HG02678 (cell line): ENCODE data around the gene TNFAIP8.

Source experiments
- ATAC-seq: cut with Tn5 transposase; IDR thresholded peaks from one replicate; pipeline ENCODE4 v1.9.1; 2021; ENCODE audit warnings: mild to moderate bottlenecking, moderate library complexity; ENCODE audit not compliant: unreplicated experiment

TNFAIP8 gene

GRCh38 chr5:119365847-119366539 is 10.2 kb downstream of the TNFAIP8 start:
- ATAC-seq, result no peak

- peak; percentile 28 for ATAC-seq
Observed at GRCh38 chr5:119366540-119366881, 10.7 kb downstream of the TNFAIP8 start.

DNA sequence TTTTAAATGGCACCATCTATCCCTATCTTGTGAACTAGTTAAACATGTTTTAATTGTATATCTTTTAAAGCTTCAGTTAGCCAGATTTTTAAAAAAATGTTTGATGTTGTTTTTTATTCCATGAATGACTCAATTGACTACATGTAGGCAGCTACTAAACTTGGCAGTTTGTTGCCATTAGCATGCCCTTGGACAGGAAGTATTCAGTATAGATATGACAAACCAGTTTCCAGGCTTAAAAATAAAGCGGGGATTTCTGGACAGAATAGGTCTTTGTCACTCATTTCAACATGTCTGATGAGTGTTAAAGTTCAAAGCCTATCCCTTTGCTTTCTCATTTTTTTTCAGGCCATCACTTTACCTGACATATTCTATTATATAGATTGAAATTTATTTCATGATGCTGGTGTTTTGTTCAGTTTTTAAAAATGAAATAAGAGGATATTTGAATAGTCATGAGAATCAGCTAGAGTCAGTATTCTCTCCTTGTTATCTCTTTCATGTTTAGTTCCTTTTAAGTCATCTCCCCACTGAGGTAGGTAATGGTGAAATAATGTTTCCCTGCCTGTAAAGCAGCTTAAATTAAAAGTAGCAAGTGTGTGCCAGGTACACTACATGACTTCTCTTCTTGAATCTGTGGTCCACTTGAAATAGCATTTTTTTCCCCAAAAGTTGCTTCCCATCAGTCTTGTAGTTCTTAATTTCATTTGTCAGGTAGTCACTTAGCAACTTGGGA is 11.9 kb downstream of the TNFAIP8 start:
- peak; percentile 72 for ATAC-seq

GRCh38 chr5:119368238-119368630 is 12.4 kb downstream of the TNFAIP8 start:
- no peak for ATAC-seq

DNA sequence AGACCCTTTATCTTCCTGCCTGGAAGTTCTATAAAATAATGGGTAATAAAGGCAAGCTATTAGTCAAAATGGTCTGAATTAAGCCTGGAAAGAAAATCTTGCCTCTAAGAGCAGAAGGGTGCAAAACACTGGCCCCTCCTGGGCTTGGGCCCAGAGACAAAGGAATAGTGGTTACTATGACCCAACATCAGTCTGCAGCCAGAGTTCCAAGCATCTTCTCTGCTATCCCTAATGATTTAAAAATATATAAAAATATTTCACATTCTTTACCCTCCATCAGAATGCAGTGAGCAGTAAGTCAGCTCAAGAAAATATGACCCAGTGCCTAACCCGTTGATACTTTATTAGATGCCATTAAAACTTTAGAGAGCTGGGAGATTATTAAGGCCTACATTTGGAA is 14.7 kb downstream of the TNFAIP8 start:
- no peak for ATAC-seq

DNA sequence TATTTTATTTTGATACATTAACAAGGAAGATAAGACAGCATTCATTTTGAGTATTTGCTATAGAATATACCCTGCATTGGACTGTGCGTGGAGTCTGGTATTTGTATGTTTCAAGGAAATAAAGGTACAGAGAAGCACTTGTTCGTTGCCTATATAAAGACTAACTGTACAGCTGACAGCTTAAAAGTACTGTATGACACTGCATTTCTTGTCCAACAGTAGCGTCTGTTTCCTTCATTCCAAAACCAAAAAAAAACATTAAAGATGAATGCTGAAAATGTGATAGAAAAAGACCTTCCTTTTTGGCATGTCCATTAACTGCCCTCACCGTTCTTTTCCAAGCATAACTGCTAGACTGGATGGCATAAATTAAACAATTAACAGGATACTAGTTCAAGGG is 15.3 kb downstream of the TNFAIP8 start:
- ATAC-seq, result no peak

DNA sequence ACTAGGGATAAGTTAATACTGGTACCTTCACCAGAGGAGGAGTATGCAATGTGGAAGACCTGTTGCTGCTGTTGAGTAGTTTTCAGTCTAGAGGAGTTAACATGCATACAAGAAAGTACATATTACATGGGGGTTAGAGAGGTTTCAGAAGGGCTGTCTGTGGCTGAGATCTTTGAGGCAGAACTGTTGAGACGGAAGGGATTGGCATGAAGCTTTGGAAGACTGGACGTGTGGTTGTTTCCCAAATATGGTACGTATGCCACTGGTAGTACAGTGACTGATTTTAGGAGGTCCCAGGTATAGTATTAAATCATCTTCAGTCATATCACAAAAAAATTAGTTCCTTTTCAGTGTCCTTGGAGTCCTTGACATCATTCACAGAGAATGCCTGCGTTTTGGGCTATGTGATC is 17.6 kb downstream of the TNFAIP8 start:
- peak; percentile 69 for ATAC-seq

DNA sequence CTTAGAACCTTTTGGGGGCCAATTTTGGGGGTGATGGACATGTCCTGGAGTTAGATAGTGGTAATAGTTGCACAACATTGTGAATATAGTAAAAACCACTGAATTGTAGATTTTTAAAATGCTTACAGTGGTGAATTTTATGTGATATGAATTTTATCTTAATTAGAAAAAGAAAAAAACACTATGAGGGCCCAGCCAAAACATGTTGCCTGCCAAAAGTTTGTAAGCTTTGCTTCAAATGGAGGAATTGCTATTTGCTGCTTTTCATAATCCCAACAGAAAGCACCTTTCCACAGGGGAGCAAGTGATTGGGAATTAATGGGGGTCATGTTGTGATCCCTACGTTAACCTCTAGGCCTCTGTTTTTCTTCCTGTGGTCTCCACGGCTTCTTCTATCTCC is 19.1 kb downstream of the TNFAIP8 start:
- no peak for ATAC-seq

GRCh38 chr5:119377066-119377465 is 21.2 kb downstream of the TNFAIP8 start:
- no peak for ATAC-seq

- no peak for ATAC-seq
Observed at GRCh38 chr5:119378075-119378700, 22.4 kb downstream of the TNFAIP8 start.

GRCh38 chr5:119379096-119379495 is 23.3 kb downstream of the TNFAIP8 start:
- no peak for ATAC-seq

DNA sequence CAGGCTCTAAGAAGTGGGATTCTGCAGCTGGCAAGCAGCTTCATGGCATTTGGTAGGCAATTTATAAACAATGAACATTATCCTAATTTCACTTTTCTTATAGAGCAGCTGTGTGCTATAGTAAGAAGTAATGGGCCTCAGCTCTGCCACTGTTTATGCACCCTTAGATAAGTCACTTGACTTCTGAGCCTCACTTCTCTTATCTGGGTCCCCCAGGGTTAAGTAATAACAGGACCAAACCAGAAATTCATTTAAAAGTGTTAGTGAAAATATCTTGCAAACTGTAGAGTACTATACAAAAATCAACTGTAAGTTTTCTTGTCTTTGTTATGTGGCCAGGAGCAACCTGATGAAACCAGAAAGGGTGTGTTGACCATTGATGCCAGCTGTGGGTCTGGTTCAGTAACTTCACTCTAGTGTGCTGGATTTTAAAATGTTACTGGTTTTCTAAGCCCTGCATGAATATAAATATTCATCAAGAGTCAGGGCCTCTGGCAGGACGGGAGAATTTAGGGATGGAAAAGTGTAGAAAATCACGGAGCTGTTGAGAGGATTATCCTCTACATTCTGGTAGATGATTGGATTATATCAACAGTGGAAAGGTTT is 24.2 kb downstream of the TNFAIP8 start:
- ATAC-seq, result no peak

DNA sequence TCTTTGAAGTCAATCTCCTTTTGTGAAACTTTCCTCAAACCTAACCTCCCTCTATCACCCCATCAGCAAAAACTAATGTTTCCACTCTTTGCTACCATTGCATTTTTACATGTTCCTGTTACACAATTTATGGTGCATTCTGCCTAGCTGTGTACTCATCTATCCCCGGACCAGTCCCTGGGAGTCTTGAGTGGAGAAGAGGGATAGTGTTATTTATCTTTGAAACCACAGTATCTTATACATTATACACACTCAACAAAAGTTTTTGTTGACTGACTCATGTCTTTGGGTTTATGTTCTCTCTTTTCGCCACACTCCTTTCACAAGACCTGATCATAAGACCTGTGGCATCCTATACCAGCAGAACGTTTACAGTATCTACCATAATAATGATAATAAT is 26.4 kb downstream of the TNFAIP8 start:
- no peak for ATAC-seq

DNA sequence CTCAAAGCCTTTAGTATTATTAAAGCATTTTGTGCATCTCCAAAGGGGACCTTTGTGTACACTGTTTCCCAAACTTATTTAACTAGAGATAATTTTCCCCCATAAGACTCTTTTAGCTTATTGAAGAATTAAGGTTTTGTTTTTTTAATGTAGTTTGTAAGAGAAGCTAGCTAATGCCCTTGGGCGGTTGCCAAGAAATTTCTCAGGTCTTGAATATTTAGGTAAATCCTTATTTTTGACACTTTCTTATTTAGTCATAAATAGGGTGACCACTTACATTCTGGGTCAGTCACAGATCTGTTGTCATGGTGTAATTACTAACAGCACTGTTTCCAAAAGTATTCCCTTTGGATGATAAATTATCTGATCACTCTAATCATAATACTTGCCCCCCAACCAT is 27.2 kb downstream of the TNFAIP8 start:
- ATAC-seq, result no peak

DNA sequence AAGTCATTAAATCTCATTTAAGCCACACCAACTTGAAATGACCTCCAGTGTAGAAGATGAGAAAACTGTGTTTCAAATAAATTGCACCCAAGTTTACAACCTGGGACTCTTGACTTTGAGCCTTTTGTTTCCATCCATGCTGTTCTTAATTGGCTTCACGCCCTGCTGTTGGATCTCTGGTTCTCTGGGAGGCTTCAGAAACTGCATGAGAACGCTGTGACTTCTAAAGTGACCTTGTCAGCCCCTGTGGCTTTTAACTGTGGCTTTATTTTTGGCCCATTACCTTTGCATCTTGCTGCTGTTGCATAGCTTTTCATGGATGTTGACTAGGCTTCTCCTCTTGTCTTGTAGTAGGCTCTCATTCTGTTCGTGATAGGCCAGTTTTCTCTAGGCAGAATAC is 29.3 kb downstream of the TNFAIP8 start:
- peak; percentile 46 for ATAC-seq

DNA sequence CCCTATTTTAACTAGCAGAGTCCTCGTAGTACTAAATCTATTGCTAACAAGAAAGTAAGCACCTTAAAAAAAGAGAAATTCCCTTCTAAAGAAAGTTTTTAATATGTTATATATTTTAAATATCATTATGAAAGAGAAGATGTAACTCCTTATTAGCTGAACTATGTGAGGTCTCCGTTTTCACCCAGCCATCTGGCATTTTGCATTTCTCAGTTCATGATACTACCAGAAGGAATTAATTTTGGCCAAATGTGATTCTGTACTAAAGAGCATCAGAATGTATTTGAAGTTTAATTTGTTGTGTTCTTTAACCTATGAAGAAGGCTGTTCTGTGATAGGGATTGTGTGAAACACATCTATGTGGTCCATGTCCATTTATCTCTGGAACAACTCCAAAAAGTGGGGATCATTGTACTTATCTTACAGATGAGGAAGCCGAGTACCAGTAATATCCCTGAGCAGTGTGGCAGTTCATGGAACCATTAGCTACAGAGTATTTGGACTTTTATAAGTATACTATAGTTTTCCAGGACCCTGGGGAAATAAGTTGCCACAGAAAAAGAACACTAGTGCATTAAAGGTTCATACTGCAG is 29.8 kb downstream of the TNFAIP8 start:
- peak; percentile 45 for ATAC-seq

DNA sequence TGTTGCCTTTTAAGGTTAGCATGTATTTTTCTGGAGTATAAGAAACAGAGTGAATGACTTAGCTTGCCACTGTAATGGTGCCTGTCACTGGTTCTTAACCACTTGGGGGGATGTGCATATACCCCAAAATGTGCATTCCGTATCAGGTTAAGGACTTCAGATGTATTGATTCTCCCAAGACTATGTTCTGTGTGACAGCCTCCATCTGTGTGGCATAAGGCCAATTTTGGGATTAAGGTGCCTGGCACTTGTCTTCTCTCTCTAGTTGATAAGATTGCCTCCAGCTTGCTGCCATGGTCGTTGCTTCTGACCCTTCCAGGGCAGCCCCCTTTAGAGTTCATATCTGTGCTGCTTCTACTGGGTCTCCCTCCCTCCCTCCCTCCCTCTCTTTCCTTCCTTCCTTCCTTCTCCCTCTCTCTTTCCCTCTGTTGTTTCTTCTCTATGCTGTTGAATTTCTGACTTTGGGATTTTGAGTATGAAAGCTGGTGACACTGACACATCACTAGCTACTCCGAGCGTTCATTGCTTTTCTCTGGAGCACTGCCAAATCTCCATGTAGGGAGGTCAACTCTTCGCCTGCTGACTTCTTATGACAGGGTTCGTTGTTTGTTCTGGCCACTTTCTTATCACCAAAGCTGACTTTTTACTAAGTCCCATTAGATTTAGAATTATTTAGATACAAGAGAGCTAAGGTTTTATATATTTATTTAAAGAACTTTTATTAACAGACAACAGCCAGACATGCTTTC is 31.0 kb downstream of the TNFAIP8 start:
- ATAC-seq, result no peak

- ATAC-seq, result no peak
Observed at GRCh38 chr5:119387945-119388618, 32.3 kb downstream of the TNFAIP8 start.

- ATAC-seq, result no peak
Observed at GRCh38 chr5:119388619-119389190, 32.9 kb downstream of the TNFAIP8 start.
